Measurements from ENCODE around the gene GALNT11. TPM values are rescaled to one million over a fixed set of nuclear protein-coding genes. Genes with fewer than 3 reads are reported as not detected.

GALNT11 gene
- total and polyA plus RNA-seq, 2 of the 4 experiments (the other 2 are of a cell fraction): 24.4 to 29.3 TPM

GRCh38 chr7:152072421-152072820, 46.9 kb downstream of the GALNT11 start:
- H3K4me3 ChIP-seq (ENCODE audit: insufficient read depth, low read depth, low read length): no peak overlapping the region
- H2AK5ac ChIP-seq (ENCODE audit: low read depth, low read length): no peak overlapping the region
- H3K4me1 ChIP-seq (ENCODE audit: control insufficient read depth, insufficient read depth, low read length): 0 out of 2 replicates have a peak, but pooled peaks cover 1% of the 10 kb centered on the region
- POLR2A ChIA-PET (ENCODE audit: unreplicated experiment): no interaction called here
- H2BK20ac ChIP-seq (ENCODE audit: low read depth, low read length): peak overlapping the region; percentile 42; the same call in 1 of the 2 replicates
- H4K8ac ChIP-seq (ENCODE audit: low read depth in 2 of 2, low read length in 2 of 2): peak overlapping the region in 1 of 2 experiments; percentile 54; a peak in 2 of 4 replicates
- no peak for DNase-seq
- peak overlapping the region; percentile 68; the same call in 1 of the 2 replicates for H3K4ac ChIP-seq (ENCODE audit: low read depth, low read length)
- no peak overlapping the region for H3K9ac ChIP-seq (ENCODE audit: low read depth, low read length)
- peak overlapping the region; percentile 74; the same call in 1 of the 2 replicates for H3K14ac ChIP-seq (replicated peaks; ENCODE audit: low read depth, low read length)
- no peak for ATAC-seq (ENCODE audit: low read depth)
- 0 out of 2 replicates have a peak, but pooled peaks cover 2% of the 10 kb centered on the region for H3K9me3 ChIP-seq (ENCODE audit: control insufficient read depth, insufficient read depth, low read length)
- TF ChIP-seq RCOR1 (IDR thresholded peaks at IDR 0.05; ENCODE audit: insufficient replicate concordance, low read length) (no peak), FOS (IDR thresholded peaks at IDR 0.05; ENCODE audit: low read depth, low read length) (no peak), CEBPB (IDR thresholded peaks at IDR 0.05; ENCODE audit: low read depth, low read length) (no peak), CHD1 (IDR thresholded peaks at IDR 0.05; ENCODE audit: low read depth, low read length) (no peak), NFE2L2 (IDR thresholded peaks at IDR 0.05; ENCODE audit: low read depth, low read length) (no peak), MAZ (IDR thresholded peaks at IDR 0.05; ENCODE audit: borderline replicate concordance, low read depth, low read length) (no peak), POLR2A (IDR thresholded peaks at IDR 0.05; ENCODE audit: low read depth, low read length) (no peak), BHLHE40 (IDR thresholded peaks at IDR 0.05; ENCODE audit: low read depth, low read length) (no peak), RFX5 (IDR thresholded peaks at IDR 0.05; ENCODE audit: low read depth, low read length) (no peak), SMC3 (IDR thresholded peaks at IDR 0.05; ENCODE audit: low read depth, low read length) (no peak), MXI1 (IDR thresholded peaks at IDR 0.05; ENCODE audit: borderline replicate concordance, low read depth, low read length) (no peak), RAD21 (IDR thresholded peaks at IDR 0.05; ENCODE audit: low read length) (no peak)
- TF ChIP-seq, protein P1, sequence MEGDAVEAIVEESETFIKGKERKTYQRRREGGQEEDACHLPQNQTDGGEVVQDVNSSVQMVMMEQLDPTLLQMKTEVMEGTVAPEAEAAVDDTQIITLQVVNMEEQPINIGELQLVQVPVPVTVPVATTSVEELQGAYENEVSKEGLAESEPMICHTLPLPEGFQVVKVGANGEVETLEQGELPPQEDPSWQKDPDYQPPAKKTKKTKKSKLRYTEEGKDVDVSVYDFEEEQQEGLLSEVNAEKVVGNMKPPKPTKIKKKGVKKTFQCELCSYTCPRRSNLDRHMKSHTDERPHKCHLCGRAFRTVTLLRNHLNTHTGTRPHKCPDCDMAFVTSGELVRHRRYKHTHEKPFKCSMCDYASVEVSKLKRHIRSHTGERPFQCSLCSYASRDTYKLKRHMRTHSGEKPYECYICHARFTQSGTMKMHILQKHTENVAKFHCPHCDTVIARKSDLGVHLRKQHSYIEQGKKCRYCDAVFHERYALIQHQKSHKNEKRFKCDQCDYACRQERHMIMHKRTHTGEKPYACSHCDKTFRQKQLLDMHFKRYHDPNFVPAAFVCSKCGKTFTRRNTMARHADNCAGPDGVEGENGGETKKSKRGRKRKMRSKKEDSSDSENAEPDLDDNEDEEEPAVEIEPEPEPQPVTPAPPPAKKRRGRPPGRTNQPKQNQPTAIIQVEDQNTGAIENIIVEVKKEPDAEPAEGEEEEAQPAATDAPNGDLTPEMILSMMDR (conservative IDR thresholded peaks at IDR 0.05; ENCODE audit: low read depth, low read length): no peak
- TF ChIP-seq, protein P2, sequence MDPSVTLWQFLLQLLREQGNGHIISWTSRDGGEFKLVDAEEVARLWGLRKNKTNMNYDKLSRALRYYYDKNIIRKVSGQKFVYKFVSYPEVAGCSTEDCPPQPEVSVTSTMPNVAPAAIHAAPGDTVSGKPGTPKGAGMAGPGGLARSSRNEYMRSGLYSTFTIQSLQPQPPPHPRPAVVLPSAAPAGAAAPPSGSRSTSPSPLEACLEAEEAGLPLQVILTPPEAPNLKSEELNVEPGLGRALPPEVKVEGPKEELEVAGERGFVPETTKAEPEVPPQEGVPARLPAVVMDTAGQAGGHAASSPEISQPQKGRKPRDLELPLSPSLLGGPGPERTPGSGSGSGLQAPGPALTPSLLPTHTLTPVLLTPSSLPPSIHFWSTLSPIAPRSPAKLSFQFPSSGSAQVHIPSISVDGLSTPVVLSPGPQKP (IDR thresholded peaks at IDR 0.05; ENCODE audit: borderline replicate concordance, low read depth, low read length): no peak
- TF ChIP-seq, protein P3, sequence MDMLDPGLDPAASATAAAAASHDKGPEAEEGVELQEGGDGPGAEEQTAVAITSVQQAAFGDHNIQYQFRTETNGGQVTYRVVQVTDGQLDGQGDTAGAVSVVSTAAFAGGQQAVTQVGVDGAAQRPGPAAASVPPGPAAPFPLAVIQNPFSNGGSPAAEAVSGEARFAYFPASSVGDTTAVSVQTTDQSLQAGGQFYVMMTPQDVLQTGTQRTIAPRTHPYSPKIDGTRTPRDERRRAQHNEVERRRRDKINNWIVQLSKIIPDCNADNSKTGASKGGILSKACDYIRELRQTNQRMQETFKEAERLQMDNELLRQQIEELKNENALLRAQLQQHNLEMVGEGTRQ (IDR thresholded peaks at IDR 0.05; ENCODE audit: low read depth, low read length): no peak
- no peaks in the 10 kb centered on the region for H4K20me1 ChIP-seq (ENCODE audit: insufficient read depth, low read length)
- no peak overlapping the region for H2AFZ ChIP-seq (replicated peaks; ENCODE audit: low read length, poor library complexity)
- dilution Hi-C loops (cut with HindIII; ENCODE audit: low sequenced_read_pairs, unreplicated experiment): no loop called here
- no peaks in the 10 kb centered on the region for H3K27me3 ChIP-seq (ENCODE audit: control insufficient read depth, insufficient read depth, low read length)
- H3K9me1 ChIP-seq (ENCODE audit: insufficient read depth, low read length): peaks cover 4% of the 10 kb centered on the region; the same call in 1 of the 2 replicates
- H3K36me3 ChIP-seq (ENCODE audit: control insufficient read depth, insufficient read depth, low read length): no peaks in the 10 kb centered on the region
- no peak overlapping the region for H3K4me2 ChIP-seq (ENCODE audit: low read depth, low read length)
- intact Hi-C loops (cut with micrococcal nuclease): no loop called here
- peak overlapping the region; percentile 82 for H3K18ac ChIP-seq (ENCODE audit: low read depth, low read length)
- no peak overlapping the region for H3K23ac ChIP-seq (ENCODE audit: low read depth, low read length)
- in situ Hi-C loops (cut with MboI; ENCODE audit: low sequenced_read_pairs): no loop called here
- peak overlapping the region; percentile 53 for H2BK5ac ChIP-seq (ENCODE audit: low read depth, low read length, poor library complexity, severe bottlenecking)
- H2BK15ac ChIP-seq (ENCODE audit: low read depth, low read length): no peak overlapping the region
- H4K5ac ChIP-seq (ENCODE audit: low read depth, low read length): peak overlapping the region; percentile 74; the same call in 1 of the 2 replicates
- H2BK120ac ChIP-seq (ENCODE audit: low read depth, low read length): peak overlapping the region; percentile 78; the same call in 1 of the 2 replicates
- H2AK9ac ChIP-seq (replicated peaks; ENCODE audit: low read depth, low read length, poor library complexity): no peak overlapping the region
- no CpG with 5 or more reads among the region's 4 CpGs for WGBS, 2 experiments (ENCODE audit: extremely low coverage in 2 of 2, insufficient read length in 1 of 2)
- H4K91ac ChIP-seq (ENCODE audit: insufficient read depth, low read depth, low read length): no peak overlapping the region
- CTCF ChIA-PET: no interaction called here
- peaks cover 9 to 14% of the 10 kb centered on the region in 2 experiments; a peak in 3 of 4 replicates for H3K79me1 ChIP-seq (ENCODE audit: low read depth in 1 of 2, low read length in 2 of 2)
- no peak overlapping the region; the same call in 1 of the 2 replicates for H3K27ac ChIP-seq (ENCODE audit: insufficient read depth, low read length)
- H3K56ac ChIP-seq (ENCODE audit: extremely low read depth, insufficient read depth, low read length): no peak overlapping the region
- BruUV-seq (replicated peaks): no TSS peak

Measured in IMR-90 (cell line).